Stimulated activated CD4-positive, alpha-beta T cell treated with anti-CD3 and anti-CD28 coated beads, Interleukin-2, amount 100 ng/mL, for 4 hours (primary cell): ENCODE data around the gene ACOT13.
A peak's percentile ranks its signal among the peaks of the same experiment; 100 is the strongest.
"Not testable (repeated sequence)": the region's sequence is repeated elsewhere in the genome, so short reads cannot be mapped to it uniquely, and the experiment has no call there.

Experiments used
- DNase-seq: peaks from one replicate; pipeline ENCODE4 v3.0.0-alpha.2; 2020; ENCODE audit warnings: low read depth

The ACOT13 gene

DNA sequence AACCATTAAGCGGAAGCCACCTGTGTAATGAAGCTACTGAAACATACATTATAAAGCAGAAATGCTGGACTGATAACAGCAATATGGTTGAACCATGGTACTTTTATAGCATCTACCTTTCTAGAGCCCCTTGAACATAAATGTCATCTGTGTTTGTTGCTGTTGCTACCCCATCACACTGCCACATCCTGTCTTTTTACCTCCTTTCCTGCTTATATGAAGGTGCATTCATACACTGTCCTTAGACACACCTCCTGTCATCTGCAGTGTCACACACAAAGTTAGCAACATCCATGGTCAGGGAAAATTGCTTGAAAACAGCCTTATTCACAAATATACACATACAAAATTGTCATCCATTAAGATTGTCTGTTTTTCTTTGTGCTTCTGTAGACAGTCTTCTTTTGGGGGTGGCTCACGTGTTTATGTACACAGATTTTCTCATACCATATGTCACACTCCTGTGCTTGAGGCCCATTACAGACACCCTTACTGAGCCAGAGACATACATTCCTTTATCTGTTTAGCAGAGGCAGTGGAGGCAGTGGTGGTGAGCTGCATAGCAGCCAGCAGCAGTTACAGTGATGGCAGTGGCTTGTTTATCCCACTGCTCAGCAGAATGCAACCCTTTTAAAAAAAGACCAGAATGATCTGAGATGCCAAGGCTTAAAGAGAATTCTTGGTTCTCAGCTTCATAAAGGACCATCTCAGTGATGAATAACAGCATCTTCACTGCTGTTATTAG, 26.1 kb downstream of the ACOT13 start:
- no peak for DNase-seq

DNA sequence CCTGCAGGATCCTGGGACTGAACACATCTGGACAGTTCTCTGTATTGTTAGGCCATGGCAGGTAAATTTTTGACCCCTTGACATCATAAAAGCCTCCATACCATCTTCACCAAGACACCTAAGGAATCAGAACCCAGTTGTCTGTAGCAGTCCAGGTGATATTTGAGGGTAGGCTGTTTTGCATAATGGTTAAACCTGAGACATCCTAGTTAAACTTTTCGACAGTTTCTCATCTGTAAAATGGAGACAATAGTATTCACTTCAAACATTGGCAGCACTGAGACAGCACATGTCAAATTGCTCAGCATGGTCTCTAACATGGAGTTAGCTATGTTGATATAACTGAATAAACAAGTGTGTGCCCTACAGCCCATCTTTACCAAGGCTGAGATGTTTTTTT, 27.3 kb downstream of the ACOT13 start:
- no peak for DNase-seq

DNA sequence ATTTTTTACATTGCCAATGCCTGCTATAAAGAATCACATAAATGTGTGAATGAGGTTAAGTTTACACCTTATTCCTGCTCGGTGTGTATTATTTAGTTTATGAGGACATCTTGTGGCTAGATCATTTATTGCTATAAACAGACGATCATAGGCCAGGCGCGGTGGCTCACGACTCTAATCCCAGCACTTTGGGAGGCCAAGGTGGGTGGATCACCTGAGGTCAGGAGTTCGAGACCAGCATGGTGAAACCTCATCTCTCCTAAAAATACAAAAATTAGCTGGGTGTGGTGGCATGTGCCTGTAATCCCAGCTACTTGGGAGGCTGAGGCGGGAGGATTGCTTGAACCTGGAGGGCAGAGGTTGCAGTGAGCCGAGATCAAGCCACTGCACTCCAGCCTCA, 28.8 kb downstream of the ACOT13 start:
- DNase-seq = peak; percentile 16

DNA sequence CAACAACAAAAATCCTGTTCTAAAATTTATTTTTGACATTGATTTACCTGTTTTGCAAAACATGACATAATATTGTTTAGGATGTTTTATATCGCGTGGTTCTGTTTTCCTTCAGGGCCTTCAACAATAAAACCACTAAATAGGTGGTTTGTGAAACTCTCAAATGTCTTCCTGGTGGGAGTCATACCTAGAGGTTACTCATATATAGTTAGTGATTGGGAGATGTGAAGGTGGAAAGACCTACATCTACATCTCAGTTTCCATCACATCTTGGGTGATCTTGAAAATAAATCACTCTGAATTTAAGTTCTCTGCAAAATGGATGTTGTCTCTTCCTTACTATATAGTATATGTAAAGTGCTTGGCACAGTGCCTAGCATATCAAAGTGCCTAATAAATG, 29.2 kb downstream of the ACOT13 start:
- DNase-seq = no peak

DNA sequence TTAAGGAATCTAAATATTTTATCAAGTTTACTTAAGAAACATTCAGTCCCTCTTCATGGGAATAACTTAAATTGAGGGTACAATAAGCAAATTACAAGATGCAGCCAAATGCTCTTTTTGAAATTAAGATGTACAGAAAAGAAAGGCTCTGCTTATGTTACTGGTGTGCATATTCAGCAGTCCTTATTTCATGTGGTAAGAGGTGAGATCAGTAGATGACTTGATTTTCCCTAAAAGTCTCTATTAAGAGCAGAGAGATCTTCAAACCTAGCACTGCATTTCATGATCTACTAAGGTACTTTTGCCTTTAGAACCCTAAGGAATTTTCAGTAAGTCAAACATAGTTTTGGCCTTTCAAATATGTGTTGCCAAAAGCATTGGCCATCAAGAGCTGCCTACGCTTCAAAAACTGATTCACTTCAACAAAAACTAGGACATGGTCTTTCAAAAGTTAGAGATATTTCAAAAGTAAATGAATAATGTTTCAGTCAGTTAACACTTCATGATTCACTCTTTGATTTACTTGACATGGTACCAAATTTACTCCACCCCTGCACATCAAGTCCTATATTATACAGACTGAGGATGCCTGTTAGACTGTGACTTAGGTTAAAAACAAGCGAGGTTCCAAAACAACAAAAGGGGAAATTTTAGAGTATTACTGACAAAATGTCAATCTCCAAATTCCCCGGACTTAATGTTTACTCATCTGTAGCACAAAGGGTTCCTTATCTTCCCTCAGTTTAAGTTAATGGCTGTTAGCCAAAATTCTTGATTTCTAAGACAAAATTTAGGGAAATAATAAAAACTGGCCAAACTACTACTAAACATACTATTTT, 32.9 kb downstream of the ACOT13 start:
- no peak for DNase-seq

DNA sequence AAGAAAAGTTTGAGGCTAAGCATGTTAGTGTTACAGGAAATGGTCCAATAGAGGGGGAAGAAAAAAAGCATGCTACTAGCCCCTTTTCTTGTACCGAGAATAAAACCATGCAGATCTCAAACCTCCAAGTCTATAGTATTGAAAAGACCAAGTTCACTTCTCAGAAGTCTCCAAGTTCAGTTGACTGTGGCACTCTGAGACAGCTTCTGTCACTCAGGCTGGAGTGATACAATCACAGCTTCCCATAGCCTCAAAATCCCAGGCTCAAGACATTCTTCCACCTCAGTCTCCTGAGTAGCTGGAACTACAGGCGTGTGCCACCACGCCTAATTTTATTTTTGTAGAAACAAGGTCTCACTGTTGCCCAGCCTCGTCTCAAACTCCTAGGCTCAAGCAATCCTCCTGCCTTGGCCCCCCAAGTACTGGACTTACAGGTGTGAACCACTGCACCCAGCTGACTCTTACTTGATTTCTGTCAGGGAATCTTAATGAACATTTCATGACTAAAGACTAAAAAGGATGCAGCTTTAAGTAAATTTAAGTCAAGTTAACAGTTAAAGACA, 35.9 kb downstream of the ACOT13 start:
- no peak for DNase-seq

DNA sequence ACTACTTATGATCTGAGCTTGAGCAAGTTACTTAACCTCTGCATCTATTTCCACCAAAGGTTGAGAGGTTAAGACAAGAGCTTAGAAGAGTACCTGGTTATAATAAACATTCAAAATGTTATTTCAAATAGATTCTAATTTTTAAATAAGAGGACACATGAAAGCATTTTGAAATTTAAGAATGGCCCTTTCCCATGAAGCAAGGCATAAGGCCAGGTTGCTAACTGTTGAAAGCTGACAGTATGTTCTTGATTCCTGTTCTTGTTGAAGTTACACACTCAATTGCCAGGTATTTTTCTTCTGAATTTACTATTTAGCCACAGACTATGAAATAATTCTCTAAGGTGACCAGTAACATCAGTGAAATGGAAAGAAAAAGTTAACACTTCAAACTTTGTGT, 37.6 kb downstream of the ACOT13 start:
- DNase-seq = no peak

DNA sequence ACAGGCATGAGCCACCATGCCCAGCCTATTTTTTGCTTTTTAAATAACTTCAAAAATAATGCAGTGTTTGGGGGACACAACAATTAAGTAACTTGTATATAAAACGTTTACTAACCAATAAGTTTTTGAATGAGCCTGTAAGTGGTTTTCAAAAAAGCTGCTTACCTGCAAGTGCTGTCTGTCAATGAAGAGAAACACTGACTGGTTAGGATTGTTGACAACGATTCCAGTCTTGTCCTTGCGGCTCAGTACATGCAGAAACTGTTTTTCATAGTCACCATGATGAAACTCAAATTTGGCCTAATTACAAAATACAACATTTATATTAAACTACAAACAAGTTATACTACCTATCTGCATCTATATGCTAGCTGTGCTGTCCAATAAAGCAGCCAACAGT, 41.7 kb downstream of the ACOT13 start:
- no peak for DNase-seq

DNA sequence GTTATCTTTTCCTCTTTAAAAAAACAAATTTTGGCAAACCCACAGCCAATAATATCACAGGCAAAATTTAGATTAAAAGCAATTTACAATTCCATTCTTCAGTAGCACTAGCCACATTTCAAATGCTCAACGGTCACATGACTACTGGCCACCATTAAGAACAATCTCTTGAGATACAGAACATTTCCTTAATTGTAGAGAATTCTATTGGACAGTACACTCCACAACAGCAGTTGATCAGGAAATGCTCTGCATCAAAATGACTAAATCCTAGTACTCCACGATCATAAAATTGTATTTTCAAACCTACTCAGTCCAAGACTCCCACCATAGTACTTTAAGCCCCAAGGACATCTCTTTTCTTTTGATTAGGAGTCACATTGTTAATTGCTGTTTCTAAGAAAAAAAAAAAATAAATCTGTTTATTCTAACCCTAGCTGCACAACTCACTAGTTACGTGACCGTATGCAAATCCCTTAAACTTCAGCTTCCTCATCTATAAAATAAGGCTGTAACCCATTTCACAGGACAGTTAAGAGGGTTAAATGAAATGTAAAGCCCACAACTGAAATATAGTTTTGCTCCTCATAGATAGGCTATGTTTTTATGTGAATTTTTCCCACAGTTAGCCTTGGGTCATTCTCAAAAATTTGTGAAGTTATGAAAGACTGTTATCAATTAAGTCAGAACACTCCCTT, 42.3 kb downstream of the ACOT13 start:
- no peak for DNase-seq

DNA sequence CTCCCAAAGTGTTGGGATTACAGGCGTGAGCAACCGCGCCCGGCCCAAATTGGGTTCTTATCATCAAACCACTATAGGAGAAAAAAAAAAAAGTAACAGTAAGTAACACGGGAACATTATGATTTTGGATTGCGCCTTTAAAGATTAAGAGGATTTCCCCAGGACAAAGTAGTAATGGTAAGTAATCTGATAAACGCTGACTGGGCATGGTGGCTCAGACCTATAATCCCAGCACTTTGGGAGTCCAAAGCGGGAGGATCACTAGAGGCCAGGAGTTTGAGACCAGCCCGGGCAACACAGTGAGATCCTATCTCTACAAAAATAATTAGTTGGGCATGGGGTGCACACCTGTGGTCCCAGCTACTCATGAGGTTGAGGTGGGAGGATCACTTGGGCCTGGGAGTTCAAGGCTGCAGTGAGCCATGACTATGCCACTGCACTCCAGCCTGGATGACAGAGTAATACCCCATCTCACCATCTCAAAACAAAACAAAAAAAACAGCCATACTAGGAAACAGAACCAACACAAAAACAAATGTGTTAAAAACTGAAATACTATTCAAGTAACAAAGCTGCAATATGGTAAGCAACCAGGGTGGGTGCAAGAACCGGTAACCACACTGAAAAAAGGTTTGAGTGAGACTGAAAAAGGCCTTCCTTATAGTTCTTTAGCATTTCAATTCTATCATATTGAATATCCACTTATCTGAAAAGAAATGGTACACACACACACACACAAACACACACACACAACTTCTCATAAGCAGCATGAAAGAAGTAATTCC, 43.8 kb downstream of the ACOT13 start:
- no peak for DNase-seq

DNA sequence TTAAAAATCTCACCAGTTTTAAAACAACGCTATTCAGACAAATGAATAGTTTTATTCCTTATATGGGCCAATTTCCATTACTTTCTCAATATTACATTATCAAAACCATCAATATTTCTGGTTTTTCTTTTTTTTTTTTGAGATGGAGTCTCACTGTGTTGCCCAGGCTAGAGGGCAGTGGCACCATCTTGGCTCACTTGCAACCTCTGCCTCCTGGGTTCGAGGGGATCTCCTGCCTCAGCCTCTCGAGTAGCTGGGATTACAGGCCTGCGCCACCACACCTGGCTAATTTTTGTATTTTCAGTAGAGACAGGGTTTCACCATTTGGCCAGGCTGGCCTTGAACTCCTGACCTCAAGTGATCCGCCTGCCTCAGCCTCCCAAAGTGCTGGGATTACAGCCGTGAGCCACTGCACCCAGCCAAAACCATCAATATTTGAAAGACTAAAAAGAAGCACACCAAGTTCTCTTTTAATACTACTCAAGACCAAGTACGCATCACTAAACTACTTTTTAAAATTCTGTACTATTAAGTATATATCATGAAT, 49.8 kb downstream of the ACOT13 start:
- not testable (repeated sequence) for DNase-seq

DNA sequence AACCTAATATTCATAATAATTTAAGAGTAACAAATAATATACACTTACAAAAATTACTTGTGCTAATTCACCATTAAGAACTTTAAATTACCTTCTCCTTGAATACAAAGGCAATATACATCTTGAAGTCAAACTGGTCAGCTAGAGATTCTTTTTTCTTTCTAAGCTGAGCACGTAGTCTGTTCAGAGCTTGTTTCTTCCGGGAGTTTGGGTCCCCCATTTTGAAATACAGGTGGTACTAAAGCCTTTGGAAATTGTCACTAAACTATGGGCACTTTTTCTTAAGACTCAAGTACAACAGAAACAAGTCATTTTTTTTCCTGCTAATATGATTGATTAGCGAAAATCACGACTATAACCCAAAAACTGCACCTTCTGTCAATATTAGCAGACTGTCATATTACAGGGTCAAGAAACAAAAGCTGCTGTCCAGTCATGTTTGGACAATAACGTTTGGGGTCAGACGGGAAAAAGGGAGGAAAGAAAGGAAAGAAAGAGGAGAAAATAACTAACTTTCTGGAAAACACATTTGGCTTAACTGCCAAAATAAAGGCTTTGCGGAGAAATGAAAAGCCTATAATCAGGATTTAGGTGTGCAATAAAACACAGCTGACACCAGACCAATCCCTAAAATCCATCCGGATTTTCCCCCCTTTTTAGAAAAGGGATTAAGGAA, 51.7 kb downstream of the ACOT13 start:
- no peak for DNase-seq

DNA sequence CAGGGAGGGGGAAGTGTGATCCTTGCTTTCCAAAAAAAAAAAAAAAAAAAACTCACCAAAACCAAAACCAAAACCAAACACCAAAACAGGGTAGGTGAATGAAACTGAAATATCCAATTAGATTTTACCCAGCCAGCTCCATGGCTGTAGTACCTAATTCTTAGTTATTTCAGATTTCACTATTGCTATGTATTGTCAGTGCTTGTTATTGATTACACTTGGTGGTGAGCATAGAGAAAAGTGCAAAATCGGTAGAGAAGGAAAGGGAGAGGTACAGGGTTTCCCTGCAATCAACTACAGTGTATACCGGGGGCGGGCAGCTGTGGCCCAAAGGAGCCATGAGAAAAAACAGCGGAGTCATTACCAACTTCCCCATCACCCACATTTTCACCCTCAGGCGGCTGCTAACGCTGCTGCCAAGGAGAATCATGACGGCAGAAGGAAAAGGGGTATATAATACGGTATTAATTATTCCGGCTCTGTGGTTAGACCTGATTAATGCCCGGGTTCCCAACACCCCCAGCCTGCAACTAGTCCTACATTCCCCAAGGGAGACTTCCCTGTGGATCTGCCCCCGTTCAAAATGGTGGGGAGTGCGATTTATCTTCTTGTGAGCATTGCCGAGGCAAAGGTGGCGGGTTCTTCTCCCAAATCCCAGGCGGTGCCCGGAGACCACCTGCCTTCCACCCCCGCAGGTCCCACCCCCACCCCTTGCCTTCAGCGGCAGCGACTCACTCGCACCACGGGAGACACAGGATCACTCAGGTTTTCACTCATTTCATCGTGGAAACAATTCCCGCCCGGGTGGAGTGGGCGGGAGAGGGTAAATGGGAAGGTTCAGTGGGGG, 52.5 kb downstream of the ACOT13 start, which contains the start of gene C6orf62:
Gene C6orf62, minus strand, starts transcription at position 30 of the 847 bp plus-strand sequence. CDS start 486 bp downstream, outside the sequence.
- peak; percentile 22 for DNase-seq

DNA sequence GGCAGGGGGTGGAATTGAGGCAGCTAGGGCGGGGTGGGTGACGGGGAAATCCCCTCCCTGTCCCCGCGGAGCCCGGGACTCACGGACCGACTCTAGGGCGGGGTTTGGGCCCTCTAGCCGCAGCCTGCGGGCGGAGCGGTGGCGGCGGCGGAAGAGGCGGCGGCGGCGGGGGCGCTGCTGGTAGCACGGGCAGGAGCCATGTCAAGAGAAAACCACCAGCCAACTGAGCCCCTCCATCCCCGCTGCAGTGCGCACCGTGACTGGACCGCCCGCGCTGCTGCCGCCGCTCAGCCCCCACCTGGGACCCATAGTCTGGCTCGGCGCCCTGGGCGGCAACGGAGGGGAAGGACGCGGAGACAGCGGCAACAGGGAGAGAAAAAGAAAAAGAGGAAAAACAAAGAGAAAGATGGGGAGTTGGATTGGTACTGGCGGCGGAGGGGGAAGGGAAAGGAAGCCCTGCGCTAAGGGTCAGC, 53.3 kb downstream of the ACOT13 start:
- peak; percentile 83 for DNase-seq

DNA sequence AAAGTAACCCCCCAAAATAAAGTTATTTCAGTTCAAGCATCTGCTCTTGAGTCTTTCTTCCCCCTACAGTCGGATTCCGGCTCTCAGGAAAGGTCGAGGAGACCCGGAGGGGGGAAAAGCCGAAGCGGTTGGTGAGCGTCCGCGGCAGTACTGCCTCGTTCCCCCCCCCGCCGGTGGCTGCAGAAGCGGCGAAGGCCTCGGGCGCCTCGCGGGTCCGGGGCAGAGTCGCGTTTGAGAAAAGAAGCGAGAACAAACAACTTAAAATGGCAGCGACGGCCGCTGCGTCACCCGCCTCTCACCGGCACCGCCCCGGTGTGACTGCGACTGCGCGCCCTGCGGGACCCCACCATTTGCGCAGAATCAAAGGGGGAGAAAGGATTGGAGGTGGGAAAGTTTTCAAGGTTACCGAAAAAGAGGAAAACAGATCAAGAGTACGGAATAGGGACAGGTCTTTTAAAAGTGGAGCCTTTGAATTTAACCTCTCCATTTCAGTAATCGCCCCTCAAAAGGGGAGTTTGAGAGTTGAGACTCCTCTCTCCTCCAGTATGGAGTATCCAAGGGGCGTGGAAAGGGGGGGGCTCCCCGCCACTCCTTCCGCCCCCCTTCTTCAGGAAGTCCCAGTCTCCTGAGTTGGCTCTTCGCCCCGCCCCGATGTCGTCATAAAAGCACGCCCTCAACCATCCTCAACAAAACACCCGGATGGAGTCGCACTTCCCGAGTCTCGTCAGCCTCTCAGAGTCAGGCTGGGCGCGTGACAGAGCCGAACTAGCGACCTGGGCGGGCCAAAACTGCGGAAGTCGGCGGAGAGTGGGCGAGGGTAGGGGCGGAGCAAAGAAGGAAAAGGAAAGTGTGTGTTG, 54.0 kb downstream of the ACOT13 start:
- DNase-seq = peak; percentile 100

DNA sequence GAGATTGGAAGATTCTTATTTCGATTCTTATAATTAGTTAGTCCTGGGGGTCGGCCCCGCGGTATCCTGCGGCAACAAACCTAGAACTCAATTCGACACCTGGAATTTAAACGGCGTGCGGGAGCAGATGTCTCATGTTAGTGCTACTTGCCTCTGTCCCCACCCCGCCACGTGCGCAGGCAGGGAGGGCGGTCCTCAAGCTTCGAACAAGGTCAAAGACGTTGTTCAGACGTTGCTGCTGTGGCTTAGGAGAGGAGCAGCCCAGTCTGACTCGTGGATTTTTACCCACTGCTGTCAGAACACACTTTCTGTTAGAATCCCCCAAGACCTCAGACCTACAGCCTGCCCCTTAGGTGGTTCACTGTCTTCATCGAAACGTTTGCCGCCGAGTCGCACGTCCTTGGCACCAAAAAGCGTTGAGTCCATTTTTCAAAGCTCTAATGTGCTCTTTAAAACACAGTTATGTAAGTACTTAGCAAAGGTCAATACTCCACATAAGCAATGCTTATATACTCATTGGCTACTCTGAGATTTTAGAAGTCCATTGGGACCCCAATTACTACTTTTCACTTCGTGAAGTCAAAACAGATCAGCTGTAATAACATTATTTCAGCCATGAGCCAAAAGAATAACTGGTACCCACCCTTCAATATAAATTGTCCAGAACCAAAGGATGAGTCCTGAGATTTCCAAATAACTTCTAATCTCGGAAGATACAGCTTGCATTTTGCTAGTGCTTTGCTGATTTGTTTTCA, 54.8 kb downstream of the ACOT13 start:
- DNase-seq = no peak

DNA sequence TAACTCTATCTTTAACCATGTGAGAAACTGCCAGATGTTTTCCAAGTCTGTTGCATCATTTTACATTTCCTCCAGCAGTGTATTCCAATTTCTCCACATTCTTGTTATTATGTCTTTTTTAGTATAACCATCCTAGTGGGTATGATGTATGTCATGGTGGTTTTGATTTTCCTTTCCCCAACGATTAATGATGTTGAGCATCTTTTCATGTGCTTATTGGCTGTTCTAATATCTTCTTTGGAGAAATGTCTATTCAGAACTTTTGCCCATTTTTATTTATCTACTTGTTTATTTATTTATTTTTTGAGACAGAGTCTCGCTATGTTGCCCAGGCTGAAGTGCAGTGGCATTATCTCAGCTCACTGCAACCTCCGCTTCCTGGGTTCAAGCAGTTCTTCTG, 56.4 kb downstream of the ACOT13 start:
- DNase-seq = no peak

DNA sequence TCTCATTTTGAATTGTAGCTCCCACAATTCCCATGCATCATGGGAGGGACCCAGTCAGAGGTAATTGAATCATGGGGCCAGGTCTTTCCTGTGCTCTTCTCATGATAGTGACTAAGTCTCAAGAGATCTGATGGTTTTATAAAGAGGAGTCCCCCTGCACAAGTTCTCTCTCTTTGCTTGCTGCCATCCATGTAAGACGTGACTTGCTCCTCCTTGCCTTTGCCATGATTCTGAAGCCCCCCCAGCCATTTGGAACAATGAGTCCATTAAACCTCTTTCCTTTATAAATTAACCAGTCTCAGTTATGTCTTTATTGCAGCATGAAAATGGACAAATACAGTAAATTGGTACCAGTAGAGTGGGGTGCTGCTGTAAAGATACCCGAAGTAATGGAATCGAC, 63.8 kb downstream of the ACOT13 start:
- DNase-seq = not testable (repeated sequence)
